IMR-90 (cell line): ENCODE results near the gene PLS1. TPM values are rescaled to one million over a fixed set of nuclear protein-coding genes. Genes with fewer than 3 reads are reported as not detected.

Source experiments
- ATAC-seq: fragments of 200-7000 bp; cut with Tn5 transposase; 2 replicates; pipeline ENCODE4 v1.9.1; 2020; ENCODE audit warnings: low read depth, mild to moderate bottlenecking, moderate library complexity
- BruUV-seq: library from RNA; stranded (reverse); fragments of 400-500 nt; replicated peaks from 2 replicates; lab custom pipeline; 2021; lab: Mats Ljungman, UMichigan
- CTCF ChIA-PET: fragments of 300-600 bp; formaldehyde crosslinking; extraction: SDS; loops from one replicate; lab custom pipeline; 2021; ENCODE audit warnings: antibody characterized with exemption; lab: Yijun Ruan, JAX
- POLR2A ChIA-PET: fragments of 300-600 bp; sonication (Branson Sonifier 250); formaldehyde crosslinking; loops from one replicate; lab custom pipeline; 2022; ENCODE audit warnings: antibody characterized with exemption; ENCODE audit not compliant: unreplicated experiment; lab: Charles Lee
- DNase-seq: peaks from one replicate; pipeline ENCODE4 v3.0.0; 2013
- H2AFZ ChIP-seq: replicated peaks from 2 replicates; pipeline ENCODE3; 2013; ENCODE audit warnings: low read length, mild to moderate bottlenecking; ENCODE audit not compliant: poor library complexity
- H2AK5ac ChIP-seq: 2 replicates; pipeline ENCODE4 v1.6.1; 2013; ENCODE audit warnings: low read depth, low read length, inconsistent platforms
- H2AK9ac ChIP-seq: replicated peaks from 2 replicates; pipeline ENCODE3; 2013; ENCODE audit warnings: mild to moderate bottlenecking, low read depth, low read length, moderate library complexity; ENCODE audit not compliant: poor library complexity
- H2BK120ac ChIP-seq: 2 replicates; pipeline ENCODE4 v1.6.1; 2013; ENCODE audit warnings: low read depth, low read length, inconsistent platforms
- H2BK15ac ChIP-seq: 3 replicates; pipeline ENCODE4 v1.6.1; 2013; ENCODE audit warnings: low read depth, low read length, inconsistent platforms
- H2BK20ac ChIP-seq: 2 replicates; pipeline ENCODE4 v1.6.1; 2013; ENCODE audit warnings: low read depth, mild to moderate bottlenecking, inconsistent platforms, low read length, moderate library complexity
- H2BK5ac ChIP-seq: 2 replicates; pipeline ENCODE4 v1.6.1; 2013; ENCODE audit warnings: mild to moderate bottlenecking, low read depth, low read length, inconsistent platforms; ENCODE audit not compliant: poor library complexity, severe bottlenecking
- H3K14ac ChIP-seq: replicated peaks from 2 replicates; pipeline ENCODE4 v1.6.1; 2013; ENCODE audit warnings: low read depth, low read length, inconsistent platforms
- H3K18ac ChIP-seq: 2 replicates; pipeline ENCODE4 v1.6.1; 2013; ENCODE audit warnings: low read depth, low read length, control low read depth
- H3K23ac ChIP-seq: 2 replicates; pipeline ENCODE4 v1.6.1; 2013; ENCODE audit warnings: low read depth, low read length, inconsistent platforms
- H3K27ac ChIP-seq: 2 replicates; pipeline ENCODE4 v1.5.1; 2013; ENCODE audit warnings: mild to moderate bottlenecking, control low read depth, low read length; ENCODE audit not compliant: insufficient read depth
- H3K27me3 ChIP-seq: 2 replicates; pipeline ENCODE4 v1.6.1; 2013; ENCODE audit warnings: low read length; ENCODE audit not compliant: control insufficient read depth, insufficient read depth
- H3K36me3 ChIP-seq: 2 replicates; pipeline ENCODE4 v1.6.1; 2013; ENCODE audit warnings: low read length, mixed read lengths; ENCODE audit not compliant: control insufficient read depth, insufficient read depth
- H3K4ac ChIP-seq: 2 replicates; pipeline ENCODE4 v1.6.1; 2013; ENCODE audit warnings: low read depth, low read length, inconsistent platforms
- H3K4me1 ChIP-seq: 2 replicates; pipeline ENCODE4 v1.6.1; 2013; ENCODE audit warnings: low read length, mixed read lengths; ENCODE audit not compliant: control insufficient read depth, insufficient read depth
- H3K4me2 ChIP-seq: 2 replicates; pipeline ENCODE4 v1.6.1; 2013; ENCODE audit warnings: low read depth, mild to moderate bottlenecking, control low read depth, low read length, moderate library complexity
- H3K4me3 ChIP-seq: 2 replicates; pipeline ENCODE4 v1.5.1; 2013; ENCODE audit warnings: low read depth, mild to moderate bottlenecking, control low read depth, low read length, moderate library complexity; ENCODE audit not compliant: insufficient read depth
- H3K56ac ChIP-seq: 2 replicates; pipeline ENCODE4 v1.6.1; 2013; ENCODE audit warnings: low read length, inconsistent platforms; ENCODE audit not compliant: insufficient read depth; ENCODE audit errors: extremely low read depth
- H3K79me1 ChIP-seq, 2 experiments: 2 replicates each; pipeline ENCODE4 v1.6.1; 2013; ENCODE audit warnings: low read length in 2 of 2, inconsistent platforms in 1 of 2, low read depth in 1 of 2
- H3K9ac ChIP-seq: 2 replicates; pipeline ENCODE4 v1.6.1; 2013; ENCODE audit warnings: low read depth, low read length, control low read depth
- H3K9me1 ChIP-seq: 2 replicates; pipeline ENCODE4 v1.6.1; 2013; ENCODE audit warnings: low read length, inconsistent platforms; ENCODE audit not compliant: insufficient read depth
- H3K9me3 ChIP-seq: 2 replicates; pipeline ENCODE4 v1.6.1; 2013; ENCODE audit warnings: low read length; ENCODE audit not compliant: control insufficient read depth, insufficient read depth
- H4K20me1 ChIP-seq: 2 replicates; pipeline ENCODE4 v1.6.1; 2013; ENCODE audit warnings: low read length, inconsistent platforms; ENCODE audit not compliant: insufficient read depth
- H4K5ac ChIP-seq: 2 replicates; pipeline ENCODE4 v1.6.1; 2013; ENCODE audit warnings: mild to moderate bottlenecking, low read depth, low read length, control low read depth
- H4K8ac ChIP-seq, 2 experiments: 2 replicates each; pipeline ENCODE4 v1.6.1; 2013; ENCODE audit warnings: low read depth in 2 of 2, low read length in 2 of 2, control low read depth in 1 of 2, inconsistent platforms in 1 of 2
- H4K91ac ChIP-seq: 2 replicates; pipeline ENCODE4 v1.6.1; 2013; ENCODE audit warnings: low read depth, low read length, inconsistent platforms; ENCODE audit not compliant: insufficient read depth
- BHLHE40 ChIP-seq: fragments of 150-350 bp; IDR thresholded peaks from 2 replicates; pipeline ENCODE4 v1.6.1; 2016; ENCODE audit warnings: mild to moderate bottlenecking, low read depth, low read length
- CEBPB ChIP-seq: IDR thresholded peaks from 2 replicates; pipeline ENCODE4 v1.6.1; 2012; ENCODE audit warnings: low read depth, low read length, improper control_type of control experiment
- CHD1 ChIP-seq: IDR thresholded peaks from 2 replicates; pipeline ENCODE4 v1.6.1; 2012; ENCODE audit warnings: low read depth, low read length, improper control_type of control experiment
- MAFK ChIP-seq: IDR thresholded peaks from 2 replicates; pipeline ENCODE4 v1.6.1; 2012; ENCODE audit warnings: low read depth, low read length, improper control_type of control experiment
- MAZ ChIP-seq: IDR thresholded peaks from 2 replicates; pipeline ENCODE4 v1.6.1; 2012; ENCODE audit warnings: low read depth, mild to moderate bottlenecking, low read length, improper control_type of control experiment, moderate library complexity, borderline replicate concordance
- MXI1 ChIP-seq: IDR thresholded peaks from 2 replicates; pipeline ENCODE4 v1.6.1; 2012; ENCODE audit warnings: low read depth, mild to moderate bottlenecking, low read length, moderate library complexity, borderline replicate concordance
- NFE2L2 ChIP-seq: fragments of 150-350 bp; IDR thresholded peaks from 2 replicates; pipeline ENCODE4 v1.6.1; 2016; ENCODE audit warnings: low read depth, mild to moderate bottlenecking, low read length
- POLR2A ChIP-seq: IDR thresholded peaks from 2 replicates; pipeline ENCODE4 v1.6.1; 2012; ENCODE audit warnings: mild to moderate bottlenecking, low read depth, low read length
- RAD21 ChIP-seq: IDR thresholded peaks from 2 replicates; pipeline ENCODE4 v1.6.1; 2012; ENCODE audit warnings: low read length, improper control_type of control experiment
- RCOR1 ChIP-seq: IDR thresholded peaks from 2 replicates; pipeline ENCODE4 v1.6.1; 2012; ENCODE audit warnings: mild to moderate bottlenecking, low read length, improper control_type of control experiment; ENCODE audit not compliant: insufficient replicate concordance
- RFX5 ChIP-seq: IDR thresholded peaks from 2 replicates; pipeline ENCODE4 v1.8.0; 2012; ENCODE audit warnings: low read depth, mild to moderate bottlenecking, low read length, moderate library complexity
- SMC3 ChIP-seq: fragments of 150-350 bp; IDR thresholded peaks from 2 replicates; pipeline ENCODE4 v1.6.1; 2016; ENCODE audit warnings: low read depth, mild to moderate bottlenecking, antibody characterized with exemption, low read length, moderate library complexity
- WGBS, 2 experiments: methylation state at CpG; one replicate each; pipeline versions ENCODE4 v1.1.5 to v1.1.7; 2013; ENCODE audit warnings: missing lambda C conversion rate in 2 of 2; ENCODE audit not compliant: insufficient read length in 1 of 2; ENCODE audit errors: extremely low coverage in 2 of 2; 5-methylcytosine and 5-hydroxymethylcytosine counted together
- dilution Hi-C: fragments of 300-500 bp; cut with HindIII; formaldehyde crosslinking; loops from one replicate; pipeline ENCODE4 v1.14.3; 2018; ENCODE audit warnings: low sequenced_read_pairs; ENCODE audit not compliant: unreplicated experiment
- in situ Hi-C: fragments of 300-500 bp; cut with MboI; formaldehyde crosslinking; loops from 3 replicates; pipeline ENCODE4 v1.14.3; 2019; ENCODE audit warnings: low sequenced_read_pairs, inconsistent platforms, mixed read lengths
- intact Hi-C: fragments of 100-400 bp; cut with micrococcal nuclease; formaldehyde crosslinking; loops from 2 replicates; pipeline ENCODE4 v1.10.0; 2022
- polyA plus RNA-seq, 3 experiments: library from polyadenylated mRNA; depleted of rRNA; stranded (reverse); fragments of >200 nt; gene quantifications; 2 replicates each; pipeline ENCODE4 v1.2.3, GENCODE V29; 2012; ENCODE audit warnings: low replicate concordance in 1 of 3
- total RNA-seq: library from RNA; depleted of rRNA; stranded (reverse); fragments of >200 nt; gene quantifications from 2 replicates; pipeline ENCODE4 v1.2.3, GENCODE V29; 2012
- TF ChIP-seq, protein P1 (sequence below): fragments of 150-350 bp; IDR thresholded peaks from 2 replicates; pipeline ENCODE4 v1.6.1; 2017; ENCODE audit warnings: mild to moderate bottlenecking, antibody characterized with exemption, low read length, low read depth
- TF ChIP-seq, protein P2 (sequence below): conservative IDR thresholded peaks from 2 replicates; pipeline ENCODE4 v1.5.1; 2012; ENCODE audit warnings: mild to moderate bottlenecking, low read depth, low read length, improper control_type of control experiment
- TF ChIP-seq, protein P3 (sequence below): fragments of 150-350 bp; IDR thresholded peaks from 2 replicates; pipeline ENCODE4 v1.6.1; 2016; ENCODE audit warnings: low read depth, mild to moderate bottlenecking, low read length, moderate library complexity, borderline replicate concordance

Gene PLS1
- total and polyA plus RNA-seq, 2 of the 4 experiments (the other 2 are of a cell fraction) = 0.29 to 0.90 TPM

DNA sequence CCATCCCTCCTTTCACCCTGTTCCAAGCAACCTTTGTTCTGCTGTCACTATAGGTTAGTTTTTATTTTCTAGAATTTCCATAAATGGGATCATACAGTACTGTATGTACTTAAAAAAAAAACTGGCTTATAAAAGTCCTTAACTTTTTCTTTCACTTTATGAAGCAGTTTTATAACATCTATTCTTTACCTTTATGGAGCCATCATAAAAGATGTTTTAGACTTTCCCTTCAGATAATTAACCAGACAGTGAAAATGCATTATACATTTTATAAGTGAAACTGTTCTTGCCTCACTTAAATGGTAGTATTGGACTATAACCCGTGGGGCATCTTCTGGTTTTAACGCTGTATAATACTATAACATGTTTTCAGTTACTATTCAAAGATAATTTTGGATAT is 26.2 kb downstream of the PLS1 start:
- POLR2A ChIA-PET = no interaction called here

More for the DNA sequence above, 26.2 kb downstream of the PLS1 start:
- H3K79me1 ChIP-seq = no peaks in the 10 kb centered on the region
- H3K27ac ChIP-seq = no peak overlapping the region
- CTCF ChIA-PET = no interaction called here
- H2BK120ac ChIP-seq = no peak overlapping the region
- H4K8ac ChIP-seq = no peak overlapping the region
- no peak overlapping the region for H2BK15ac ChIP-seq
- no peak overlapping the region for H3K4me2 ChIP-seq
- H3K4me1 ChIP-seq = no peaks in the 10 kb centered on the region
- H4K20me1 ChIP-seq = no peaks in the 10 kb centered on the region
- no peak overlapping the region for H3K4ac ChIP-seq
- H3K27me3 ChIP-seq = peaks cover 2% of the 10 kb centered on the region; the same call in 1 of the 2 replicates
- no peak overlapping the region for H4K91ac ChIP-seq
- no peak overlapping the region for H3K14ac ChIP-seq
- no peak overlapping the region for H3K23ac ChIP-seq
- H3K4me3 ChIP-seq = no peak overlapping the region
- DNase-seq (no peak), ATAC-seq (no peak)
- in situ Hi-C loops (no loop called here), intact Hi-C loops (no loop called here), dilution Hi-C loops (no loop called here)
- TF ChIP-seq, protein P1, sequence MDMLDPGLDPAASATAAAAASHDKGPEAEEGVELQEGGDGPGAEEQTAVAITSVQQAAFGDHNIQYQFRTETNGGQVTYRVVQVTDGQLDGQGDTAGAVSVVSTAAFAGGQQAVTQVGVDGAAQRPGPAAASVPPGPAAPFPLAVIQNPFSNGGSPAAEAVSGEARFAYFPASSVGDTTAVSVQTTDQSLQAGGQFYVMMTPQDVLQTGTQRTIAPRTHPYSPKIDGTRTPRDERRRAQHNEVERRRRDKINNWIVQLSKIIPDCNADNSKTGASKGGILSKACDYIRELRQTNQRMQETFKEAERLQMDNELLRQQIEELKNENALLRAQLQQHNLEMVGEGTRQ = no peak
- TF ChIP-seq SMC3 (no peak), RFX5 (no peak), BHLHE40 (no peak), MXI1 (no peak), CHD1 (no peak), NFE2L2 (no peak), POLR2A (no peak), RAD21 (no peak), MAZ (no peak), MAFK (no peak), RCOR1 (no peak), CEBPB (no peak)
- TF ChIP-seq, protein P2, sequence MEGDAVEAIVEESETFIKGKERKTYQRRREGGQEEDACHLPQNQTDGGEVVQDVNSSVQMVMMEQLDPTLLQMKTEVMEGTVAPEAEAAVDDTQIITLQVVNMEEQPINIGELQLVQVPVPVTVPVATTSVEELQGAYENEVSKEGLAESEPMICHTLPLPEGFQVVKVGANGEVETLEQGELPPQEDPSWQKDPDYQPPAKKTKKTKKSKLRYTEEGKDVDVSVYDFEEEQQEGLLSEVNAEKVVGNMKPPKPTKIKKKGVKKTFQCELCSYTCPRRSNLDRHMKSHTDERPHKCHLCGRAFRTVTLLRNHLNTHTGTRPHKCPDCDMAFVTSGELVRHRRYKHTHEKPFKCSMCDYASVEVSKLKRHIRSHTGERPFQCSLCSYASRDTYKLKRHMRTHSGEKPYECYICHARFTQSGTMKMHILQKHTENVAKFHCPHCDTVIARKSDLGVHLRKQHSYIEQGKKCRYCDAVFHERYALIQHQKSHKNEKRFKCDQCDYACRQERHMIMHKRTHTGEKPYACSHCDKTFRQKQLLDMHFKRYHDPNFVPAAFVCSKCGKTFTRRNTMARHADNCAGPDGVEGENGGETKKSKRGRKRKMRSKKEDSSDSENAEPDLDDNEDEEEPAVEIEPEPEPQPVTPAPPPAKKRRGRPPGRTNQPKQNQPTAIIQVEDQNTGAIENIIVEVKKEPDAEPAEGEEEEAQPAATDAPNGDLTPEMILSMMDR = no peak
- TF ChIP-seq, protein P3, sequence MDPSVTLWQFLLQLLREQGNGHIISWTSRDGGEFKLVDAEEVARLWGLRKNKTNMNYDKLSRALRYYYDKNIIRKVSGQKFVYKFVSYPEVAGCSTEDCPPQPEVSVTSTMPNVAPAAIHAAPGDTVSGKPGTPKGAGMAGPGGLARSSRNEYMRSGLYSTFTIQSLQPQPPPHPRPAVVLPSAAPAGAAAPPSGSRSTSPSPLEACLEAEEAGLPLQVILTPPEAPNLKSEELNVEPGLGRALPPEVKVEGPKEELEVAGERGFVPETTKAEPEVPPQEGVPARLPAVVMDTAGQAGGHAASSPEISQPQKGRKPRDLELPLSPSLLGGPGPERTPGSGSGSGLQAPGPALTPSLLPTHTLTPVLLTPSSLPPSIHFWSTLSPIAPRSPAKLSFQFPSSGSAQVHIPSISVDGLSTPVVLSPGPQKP = no peak
- no peak overlapping the region for H3K56ac ChIP-seq
- no peak overlapping the region for H2AFZ ChIP-seq
- H3K9me3 ChIP-seq = no peaks in the 10 kb centered on the region
- no peak overlapping the region for H4K5ac ChIP-seq
- no peak overlapping the region for H2BK20ac ChIP-seq
- no peak overlapping the region for H3K9ac ChIP-seq
- H3K9me1 ChIP-seq = no peaks in the 10 kb centered on the region
- H2AK9ac ChIP-seq = no peak overlapping the region
- H2BK5ac ChIP-seq = no peak overlapping the region
- no TSS peak for BruUV-seq
- no CpG with 5 or more reads among the region's 2 CpGs for WGBS, 2 experiments
- H2AK5ac ChIP-seq = no peak overlapping the region
- no peak overlapping the region for H3K18ac ChIP-seq
- no peaks in the 10 kb centered on the region for H3K36me3 ChIP-seq
